ENCODE results near the gene ERAS. TPM values are rescaled to one million over a fixed set of nuclear protein-coding genes. Genes with fewer than 3 reads are reported as not detected.
A peak's percentile ranks its signal among the peaks of the same experiment; 100 is the strongest.
"Not testable (repeated sequence)": the region's sequence is repeated elsewhere in the genome, so short reads cannot be mapped to it uniquely, and the experiment has no call there.

ERAS gene
- total RNA-seq, 1 experiment from 2014 or later: not detected

- Histone ChIP-seq H3K27ac (no peak overlapping the region), H3K27me3 (replicated peaks) (peaks cover 5% of the 10 kb centered on the region; the same call in 1 of the 2 replicates), H3K4me1 (replicated peaks) (no peaks in the 10 kb centered on the region), H3K9me3 (replicated peaks) (no peaks in the 10 kb centered on the region), H3K4me3 (no peak overlapping the region), H3K36me3 (no peaks in the 10 kb centered on the region)
- no peak for DNase-seq (ENCODE audit: low read depth in 1 of 2, low spot score in 2 of 2)
These were observed 5.0 kb downstream of the ERAS start for GRCh38 chrX:48831136-48831908.

- H3K27ac ChIP-seq: no peak overlapping the region
- peaks cover 5% of the 10 kb centered on the region; the same call in 1 of the 2 replicates for H3K27me3 ChIP-seq (replicated peaks)
- H3K4me3 ChIP-seq: no peak overlapping the region
- no peak for DNase-seq (ENCODE audit: low read depth in 1 of 2, low spot score in 2 of 2)
- no peaks in the 10 kb centered on the region for H3K4me1 ChIP-seq (replicated peaks)
- H3K9me3 ChIP-seq (replicated peaks): no peaks in the 10 kb centered on the region
- H3K36me3 ChIP-seq: no peaks in the 10 kb centered on the region
These were observed 5.6 kb downstream of the ERAS start for GRCh38 chrX:48831909-48832291.

- Histone ChIP-seq H3K4me1 (replicated peaks) (no peaks in the 10 kb centered on the region), H3K27ac (no peak overlapping the region), H3K27me3 (replicated peaks) (peaks cover 5% of the 10 kb centered on the region; the same call in 1 of the 2 replicates), H3K9me3 (replicated peaks) (no peaks in the 10 kb centered on the region), H3K4me3 (no peak overlapping the region), H3K36me3 (no peaks in the 10 kb centered on the region)
- DNase-seq (ENCODE audit: low read depth in 1 of 2, low spot score in 2 of 2): no peak
These were observed 7.3 kb downstream of the ERAS start for GRCh38 chrX:48833542-48834138.

GRCh38 chrX:48834383-48834709, 8.0 kb downstream of the ERAS start:
- Histone ChIP-seq H3K4me1 (replicated peaks) (no peaks in the 10 kb centered on the region), H3K27me3 (replicated peaks) (peaks cover 5% of the 10 kb centered on the region; the same call in 1 of the 2 replicates), H3K36me3 (no peaks in the 10 kb centered on the region), H3K27ac (no peak overlapping the region), H3K4me3 (no peak overlapping the region), H3K9me3 (replicated peaks) (no peaks in the 10 kb centered on the region)
- DNase-seq (ENCODE audit: low read depth in 1 of 2, low spot score in 2 of 2): no peak

- DNase-seq (ENCODE audit: low read depth in 1 of 2, low spot score in 2 of 2): no peak
- no peaks in the 10 kb centered on the region for H3K9me3 ChIP-seq (replicated peaks)
- no peaks in the 10 kb centered on the region for H3K4me1 ChIP-seq (replicated peaks)
- no peak within 1 kb of the TSS for H3K27ac ChIP-seq
- peak within 1 kb of the TSS; percentile 28 for H3K4me3 ChIP-seq
- no peaks in the 10 kb centered on the region for H3K36me3 ChIP-seq
- peaks cover 5% of the 10 kb centered on the region; the same call in 1 of the 2 replicates for H3K27me3 ChIP-seq (replicated peaks)
These were observed 9.4 kb downstream of the ERAS start, which contains the start of gene PCSK1N for GRCh38 chrX:48835524-48836329. TSS of gene PCSK1N (minus strand) at chrX:48835610. CDS start at chrX:48835532, 78 bp downstream.

- H3K36me3 ChIP-seq: no peaks in the 10 kb centered on the region
- DNase-seq (ENCODE audit: low read depth in 1 of 2, low spot score in 2 of 2): no peak
- no peaks in the 10 kb centered on the region for H3K4me1 ChIP-seq (replicated peaks)
- H3K9me3 ChIP-seq (replicated peaks): no peaks in the 10 kb centered on the region
- no peak overlapping the region for H3K4me3 ChIP-seq
- peaks cover 5% of the 10 kb centered on the region; the same call in 1 of the 2 replicates for H3K27me3 ChIP-seq (replicated peaks)
- no peak overlapping the region for H3K27ac ChIP-seq
These were observed 13.4 kb downstream of the ERAS start for GRCh38 chrX:48839686-48840085.

GRCh38 chrX:48848847-48849246, 22.5 kb downstream of the ERAS start:
- Histone ChIP-seq H3K36me3 (no peaks in the 10 kb centered on the region), H3K27me3 (replicated peaks) (no peaks in the 10 kb centered on the region), H3K4me3 (no peak overlapping the region), H3K9me3 (replicated peaks) (no peaks in the 10 kb centered on the region), H3K4me1 (replicated peaks) (no peaks in the 10 kb centered on the region), H3K27ac (no peak overlapping the region)
- DNase-seq (ENCODE audit: low read depth in 1 of 2, low spot score in 2 of 2): no peak

GRCh38 chrX:48852857-48853256, 26.5 kb downstream of the ERAS start:
- no peaks in the 10 kb centered on the region for H3K36me3 ChIP-seq
- H3K27ac ChIP-seq: no peak overlapping the region
- no peaks in the 10 kb centered on the region for H3K4me1 ChIP-seq (replicated peaks)
- H3K9me3 ChIP-seq (replicated peaks): no peaks in the 10 kb centered on the region
- H3K27me3 ChIP-seq (replicated peaks): no peaks in the 10 kb centered on the region
- no peak for DNase-seq (ENCODE audit: low read depth in 1 of 2, low spot score in 2 of 2)
- no peak overlapping the region for H3K4me3 ChIP-seq

- H3K27me3 ChIP-seq (replicated peaks); H3K9me3 ChIP-seq (replicated peaks); H3K4me3 ChIP-seq; H3K4me1 ChIP-seq (replicated peaks); DNase-seq (ENCODE audit: low read depth in 1 of 2, low spot score in 2 of 2); H3K27ac ChIP-seq; H3K36me3 ChIP-seq: not testable (repeated sequence)
These were observed 27.2 kb downstream of the ERAS start for GRCh38 chrX:48853494-48853893.

GRCh38 chrX:48854121-48854804, 27.9 kb downstream of the ERAS start:
- not testable (repeated sequence) for H3K9me3 ChIP-seq (replicated peaks); H3K27ac ChIP-seq; H3K4me3 ChIP-seq; DNase-seq (ENCODE audit: low read depth in 1 of 2, low spot score in 2 of 2); H3K27me3 ChIP-seq (replicated peaks); H3K4me1 ChIP-seq (replicated peaks); H3K36me3 ChIP-seq

GRCh38 chrX:48854898-48855297, 28.6 kb downstream of the ERAS start:
- Histone ChIP-seq H3K27ac (no peak overlapping the region), H3K36me3 (no peaks in the 10 kb centered on the region), H3K9me3 (replicated peaks) (no peaks in the 10 kb centered on the region), H3K4me3 (no peak overlapping the region), H3K27me3 (replicated peaks) (no peaks in the 10 kb centered on the region), H3K4me1 (replicated peaks) (no peaks in the 10 kb centered on the region)
- no peak for DNase-seq (ENCODE audit: low read depth in 1 of 2, low spot score in 2 of 2)

- no peak overlapping the region for H3K27ac ChIP-seq
- H3K27me3 ChIP-seq (replicated peaks): no peaks in the 10 kb centered on the region
- peak in 1 of 2 experiments; percentile 28 for DNase-seq (ENCODE audit: low read depth in 1 of 2, low spot score in 2 of 2)
- no peaks in the 10 kb centered on the region for H3K9me3 ChIP-seq (replicated peaks)
- peaks cover 18% of the 10 kb centered on the region for H3K4me1 ChIP-seq (replicated peaks)
- no peaks in the 10 kb centered on the region for H3K36me3 ChIP-seq
- no peak overlapping the region for H3K4me3 ChIP-seq
These were observed 37.9 kb downstream of the ERAS start for GRCh38 chrX:48864210-48864609.

- not testable (repeated sequence) for H3K4me3 ChIP-seq; H3K36me3 ChIP-seq; H3K27ac ChIP-seq; H3K27me3 ChIP-seq (replicated peaks); DNase-seq (ENCODE audit: low read depth in 1 of 2, low spot score in 2 of 2); H3K4me1 ChIP-seq (replicated peaks); H3K9me3 ChIP-seq (replicated peaks)
These were observed 45.7 kb downstream of the ERAS start for GRCh38 chrX:48872017-48872416.

All from SJSA1 (cell line).